ENCODE data around the gene ANKRD39. TPM values are rescaled to one million over a fixed set of nuclear protein-coding genes. Genes with fewer than 3 reads are reported as not detected.

Gene ANKRD39
- polyA plus RNA-seq, 4 donors, result 8.3 to 12.0 (median 9.6) TPM

DNA sequence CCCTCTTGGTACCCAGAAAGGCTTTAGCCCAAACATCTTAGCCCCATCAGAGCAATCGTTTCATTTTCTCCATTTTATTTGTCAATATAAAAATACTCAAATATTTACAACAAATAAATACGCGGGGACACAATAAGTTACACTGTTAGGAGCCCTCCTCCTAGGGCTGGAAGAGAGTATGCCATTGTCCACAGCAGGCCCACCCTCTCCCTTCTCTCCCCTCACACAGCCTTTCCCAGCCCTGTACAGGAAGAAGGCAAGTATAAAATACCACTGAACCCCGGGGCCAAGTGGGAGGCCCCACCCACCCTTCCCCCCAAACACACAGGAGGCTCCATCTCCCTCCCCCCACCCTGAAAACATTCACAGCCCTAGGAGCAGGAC is 1.9 kb upstream of the ANKRD39 start:
- DNase-seq (ENCODE audit: low read depth in 4 of 4, low spot score in 2 of 4), result no peak

DNA sequence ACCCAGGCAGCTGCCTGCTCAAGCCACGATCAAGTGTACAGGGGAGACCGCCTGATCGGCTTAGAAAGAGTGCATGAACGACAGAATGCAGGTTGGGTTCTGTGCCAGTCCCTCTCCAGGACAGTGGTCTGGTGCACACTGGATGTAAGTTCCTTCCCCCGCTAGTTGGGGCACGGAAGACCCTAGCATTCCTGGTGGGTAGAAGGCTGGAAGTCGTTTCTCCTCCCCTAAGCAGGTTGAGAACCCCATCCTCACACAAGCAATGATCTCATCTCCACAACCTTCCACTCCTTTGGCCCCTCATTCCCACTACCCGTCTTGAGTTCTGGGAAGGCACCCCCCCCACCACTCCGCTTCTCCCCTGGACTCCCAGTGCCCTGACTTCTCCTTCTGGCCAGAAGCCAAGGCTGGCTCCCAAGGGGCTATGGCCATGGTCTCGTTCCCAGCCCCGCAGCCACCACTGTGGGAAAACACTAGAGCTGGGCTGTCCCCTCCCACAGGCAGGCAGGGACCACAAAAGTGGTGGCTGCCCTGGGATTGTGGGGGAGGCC is 1.4 kb upstream of the ANKRD39 start:
- no peak for DNase-seq (ENCODE audit: low read depth in 4 of 4, low spot score in 2 of 4)

DNA sequence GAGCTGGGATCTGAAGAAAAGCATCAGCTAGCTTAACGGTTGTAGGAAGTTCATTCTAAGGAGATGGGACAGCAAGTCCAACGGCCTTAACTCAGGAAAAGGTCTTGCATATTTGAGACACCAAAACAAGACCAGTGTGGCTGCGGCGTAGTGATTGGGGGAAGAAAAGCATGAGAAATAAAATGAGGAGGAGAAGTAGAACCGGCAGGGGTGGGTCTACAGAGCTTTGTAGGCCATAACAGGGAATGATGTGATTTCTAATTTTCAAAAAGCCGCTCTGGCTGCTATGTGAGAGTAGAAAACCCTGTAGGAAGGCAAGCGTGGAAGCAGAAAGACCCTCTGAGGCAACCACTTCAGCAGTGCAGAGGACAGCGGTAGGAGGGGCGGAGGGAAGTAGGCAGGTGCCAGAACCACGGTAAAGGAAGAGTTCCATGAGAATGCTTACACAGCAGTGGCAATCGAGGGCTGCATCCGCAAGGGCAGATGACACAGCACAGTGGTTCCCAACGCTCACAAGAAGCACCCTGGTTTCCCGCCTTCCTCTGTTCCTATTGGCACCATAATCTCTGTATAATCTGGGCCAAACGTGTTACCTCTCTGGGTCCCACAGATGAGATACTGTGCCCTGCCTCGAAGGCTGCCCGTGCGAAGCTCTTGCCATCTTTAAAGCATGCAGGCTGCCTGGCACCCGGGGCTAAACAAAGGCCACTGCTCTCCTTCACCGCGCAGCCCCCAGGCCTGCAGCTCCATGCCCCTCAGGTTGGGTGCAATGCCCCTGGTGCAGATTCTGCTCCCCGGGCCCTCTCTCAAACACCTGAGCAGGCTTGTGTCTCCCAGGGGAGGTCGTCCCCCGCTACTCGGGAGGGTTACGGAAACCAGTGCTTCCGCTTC is 795 bp downstream of the ANKRD39 start:
- no peak for DNase-seq (ENCODE audit: low read depth in 4 of 4, low spot score in 2 of 4)

DNA sequence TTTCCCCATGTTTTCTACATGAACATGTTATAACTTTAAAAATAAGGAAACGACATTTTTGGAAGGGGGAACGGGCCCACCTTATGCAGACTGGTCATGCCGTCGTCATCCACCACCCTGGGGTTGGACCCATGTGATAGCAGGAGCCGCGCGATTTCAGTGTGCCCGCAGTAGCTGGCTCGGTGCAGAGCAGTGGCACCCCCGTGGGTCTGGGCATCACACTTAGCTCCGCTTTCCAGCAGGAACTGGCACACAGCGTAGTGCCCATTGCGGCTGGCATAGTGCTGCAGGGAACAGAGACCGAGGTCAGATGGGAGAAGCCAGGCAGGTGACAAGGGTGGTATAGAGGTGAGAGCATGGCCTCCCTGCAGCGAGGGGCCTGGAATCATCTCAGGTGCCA is 4.5 kb downstream of the ANKRD39 start:
- no peak for DNase-seq (ENCODE audit: low read depth in 4 of 4, low spot score in 2 of 4)

DNA sequence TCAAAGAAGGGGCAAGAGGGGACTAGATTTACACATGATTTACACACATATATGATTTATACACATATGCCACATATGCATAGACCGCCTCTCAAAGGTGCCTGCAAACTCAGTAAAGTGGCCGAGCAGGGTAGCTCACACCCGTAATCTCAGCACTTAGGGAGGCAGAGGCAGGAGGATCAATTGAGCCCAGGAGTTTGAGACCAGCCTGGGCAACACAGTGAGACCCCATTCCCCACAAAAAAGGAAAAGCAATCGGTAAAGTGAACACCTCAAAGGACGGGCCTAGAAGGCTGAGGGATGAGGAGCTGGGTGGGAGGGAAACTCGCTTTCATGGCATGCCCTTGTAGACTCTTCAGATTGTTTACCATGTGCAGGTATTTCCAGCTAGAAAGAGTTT is 5.1 kb downstream of the ANKRD39 start:
- no peak for DNase-seq (ENCODE audit: low read depth in 4 of 4, low spot score in 2 of 4)

DNA sequence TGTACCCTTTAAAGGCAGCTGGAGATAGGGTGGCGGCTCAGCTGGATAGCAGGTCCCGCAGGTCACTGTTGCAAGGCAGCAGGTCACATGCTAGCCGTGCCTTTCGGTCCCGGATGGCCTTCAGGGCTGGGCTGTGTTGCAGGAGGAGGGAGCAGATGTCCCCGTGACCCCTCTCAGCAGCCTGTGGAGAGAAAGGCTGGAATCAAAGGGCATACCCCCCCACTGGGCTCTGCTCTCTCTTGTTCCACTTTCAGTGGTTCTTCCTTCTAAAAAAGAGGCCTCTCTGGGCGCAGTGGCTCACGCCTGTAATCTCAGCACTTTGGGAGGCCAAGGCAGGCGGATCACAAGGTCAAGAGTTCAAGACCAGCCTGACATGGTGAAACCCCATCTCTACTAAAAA is 9.6 kb downstream of the ANKRD39 start:
- no peak for DNase-seq (ENCODE audit: low read depth in 4 of 4, low spot score in 2 of 4)

DNA sequence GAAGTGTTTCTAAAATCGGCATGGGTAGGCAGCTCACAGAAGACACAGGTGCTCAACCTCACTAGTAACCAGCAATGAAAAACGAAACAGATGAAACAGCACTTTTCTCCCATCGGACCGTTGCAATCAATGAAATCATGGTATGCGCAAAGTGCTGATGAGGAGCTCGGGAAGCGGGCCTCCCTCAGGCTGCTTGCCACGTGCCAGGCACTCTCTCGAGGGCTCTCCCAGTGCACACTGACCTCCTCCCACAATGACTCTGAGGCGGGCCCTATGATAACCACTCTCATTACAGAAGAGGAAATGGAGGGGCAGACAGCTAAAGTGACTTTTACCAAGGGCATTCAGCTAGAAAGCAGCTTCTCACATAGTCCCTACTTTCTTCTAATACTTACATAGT is 10.2 kb downstream of the ANKRD39 start:
- DNase-seq (ENCODE audit: low read depth in 4 of 4, low spot score in 2 of 4), result no peak

DNA sequence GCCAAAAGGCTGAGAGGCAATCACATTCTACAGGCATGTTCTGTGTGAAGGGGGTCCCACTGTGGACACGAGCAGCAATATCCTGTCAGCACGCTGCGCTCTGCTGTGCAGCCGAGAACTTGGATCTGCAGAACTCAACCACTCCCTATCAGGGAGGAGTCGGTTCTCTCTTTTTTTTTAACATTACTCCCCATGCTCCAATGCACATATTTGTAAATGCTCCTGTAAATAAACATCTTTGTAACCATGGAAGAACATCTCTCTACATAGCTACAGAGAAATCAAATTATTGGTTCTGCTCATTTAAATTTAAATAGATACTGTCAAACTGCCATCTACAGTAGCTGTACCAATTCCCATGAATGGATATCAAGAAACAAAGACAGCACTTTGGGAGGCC is 11.0 kb downstream of the ANKRD39 start:
- no peak for DNase-seq (ENCODE audit: low read depth in 4 of 4, low spot score in 2 of 4)

DNA sequence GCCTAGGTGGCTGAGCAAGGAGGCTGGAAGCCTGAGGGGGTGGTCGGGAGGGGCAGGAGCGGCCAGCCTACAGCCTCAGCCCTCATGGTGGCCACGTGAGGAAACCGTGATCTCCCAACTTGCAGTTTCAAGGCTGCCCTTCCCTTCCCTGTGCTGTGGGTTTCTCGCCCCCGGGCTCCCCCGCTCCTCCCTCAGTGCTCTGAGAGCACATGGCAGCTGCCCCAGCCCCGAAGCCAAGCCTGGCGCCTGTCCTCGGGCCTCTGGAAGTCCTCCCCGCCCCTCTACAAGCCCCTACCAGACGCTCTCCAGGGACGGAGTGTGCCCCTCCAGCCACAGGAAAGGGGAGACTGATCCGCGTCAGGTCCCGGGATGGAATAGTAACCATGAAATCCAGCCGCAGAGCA is 13.4 kb downstream of the ANKRD39 start:
- no peak for DNase-seq (ENCODE audit: low read depth in 4 of 4, low spot score in 2 of 4)

DNA sequence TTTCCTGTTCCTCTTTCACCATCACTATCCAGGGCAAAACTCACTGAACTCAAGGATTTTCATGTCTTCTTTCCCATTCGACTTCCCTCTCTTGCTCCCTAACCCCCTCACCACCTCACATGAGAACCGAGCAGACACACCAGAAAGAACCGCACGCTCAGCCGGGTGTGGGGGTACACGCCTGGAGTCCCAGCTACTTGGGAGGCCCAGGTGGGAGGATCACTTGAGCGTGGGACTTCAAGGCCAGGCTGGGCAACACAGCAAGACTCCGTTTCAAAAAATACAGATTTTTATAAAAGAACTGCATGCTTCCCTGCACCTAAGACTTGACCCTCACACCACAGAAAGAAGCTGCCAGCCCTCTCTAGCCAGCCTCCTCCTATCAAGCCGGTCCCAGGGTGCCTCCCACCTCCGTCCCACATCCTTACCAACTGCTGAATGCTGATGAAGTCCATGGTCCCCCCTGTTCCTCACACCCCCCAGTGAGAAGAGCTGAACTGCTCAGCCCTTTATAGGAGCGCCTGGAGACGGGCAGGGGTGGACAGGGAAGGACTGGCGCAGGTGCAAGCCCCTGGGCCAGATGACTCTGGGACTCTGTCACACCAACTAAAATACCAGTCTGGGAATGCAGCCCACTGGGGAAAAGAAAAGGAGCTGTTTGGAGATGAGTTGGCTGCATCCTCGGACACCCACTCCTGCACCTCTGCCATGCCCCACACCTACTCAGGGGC is 14.1 kb downstream of the ANKRD39 start, which contains the start of gene ANKRD23:
ANKRD23 (minus strand) TSS at position 484 of the 731 bp plus-strand sequence; CDS start at position 455, 29 bp downstream.
- no peak for DNase-seq (ENCODE audit: low read depth in 4 of 4, low spot score in 2 of 4)

DNA sequence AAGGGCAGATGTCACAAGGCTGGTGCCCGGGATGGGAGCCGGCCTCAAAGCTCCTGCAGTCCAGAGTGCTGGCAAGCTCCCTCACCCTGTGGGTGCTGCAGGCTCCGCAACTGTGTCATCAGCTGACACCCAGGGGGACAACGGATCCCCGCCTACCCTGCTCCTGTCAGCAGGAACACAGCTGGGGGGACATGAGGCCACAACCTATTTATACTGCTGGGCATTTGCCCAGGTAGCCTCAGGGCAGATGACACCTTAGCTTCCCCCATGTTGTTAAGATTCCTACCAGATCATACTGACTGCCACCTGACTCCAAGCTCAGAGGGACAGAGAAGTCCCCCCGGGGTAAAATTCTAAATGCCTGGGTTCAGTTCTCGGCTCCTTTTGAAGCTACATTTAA is 15.2 kb downstream of the ANKRD39 start:
- DNase-seq (ENCODE audit: low read depth in 4 of 4, low spot score in 2 of 4), result no peak

DNA sequence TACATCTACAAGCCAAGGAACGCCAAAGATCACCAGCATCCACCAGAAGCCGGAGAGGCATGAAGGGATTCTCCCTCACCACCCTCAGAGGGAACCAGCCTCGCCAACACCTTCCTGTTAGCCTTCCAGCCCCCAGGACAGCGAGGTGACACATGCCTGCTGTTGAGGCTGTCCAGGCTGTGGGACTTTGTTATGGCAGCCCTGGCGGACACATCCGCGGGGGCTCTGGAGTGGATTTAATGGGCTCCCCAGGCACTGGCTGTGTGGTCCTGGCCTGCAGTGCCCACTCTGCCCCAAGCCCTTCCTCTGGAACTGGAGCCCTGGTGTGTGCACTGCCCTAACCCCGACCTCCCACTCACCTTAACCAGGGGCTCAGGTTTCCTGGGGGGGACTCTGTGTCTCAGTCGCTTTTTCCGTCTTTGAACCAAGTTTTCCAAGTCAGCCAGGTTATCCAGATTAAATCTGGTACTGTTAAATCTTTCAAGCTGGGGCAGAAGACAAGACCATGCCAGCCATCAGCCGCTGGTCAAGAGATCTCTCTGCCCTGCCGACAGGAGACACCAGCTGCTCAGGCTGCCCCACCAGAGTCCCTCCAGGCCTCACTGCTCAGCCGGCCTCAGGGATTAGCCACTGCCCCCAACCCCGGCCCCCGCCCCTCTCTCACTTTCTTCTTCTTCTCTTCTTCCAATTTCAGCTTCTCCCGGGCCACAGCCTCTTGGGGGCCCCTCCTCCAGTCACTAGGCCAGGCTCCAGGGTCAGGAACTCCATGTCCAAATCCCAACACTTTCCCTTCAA is 15.9 kb downstream of the ANKRD39 start:
- no peak for DNase-seq (ENCODE audit: low read depth in 4 of 4, low spot score in 2 of 4)

DNA sequence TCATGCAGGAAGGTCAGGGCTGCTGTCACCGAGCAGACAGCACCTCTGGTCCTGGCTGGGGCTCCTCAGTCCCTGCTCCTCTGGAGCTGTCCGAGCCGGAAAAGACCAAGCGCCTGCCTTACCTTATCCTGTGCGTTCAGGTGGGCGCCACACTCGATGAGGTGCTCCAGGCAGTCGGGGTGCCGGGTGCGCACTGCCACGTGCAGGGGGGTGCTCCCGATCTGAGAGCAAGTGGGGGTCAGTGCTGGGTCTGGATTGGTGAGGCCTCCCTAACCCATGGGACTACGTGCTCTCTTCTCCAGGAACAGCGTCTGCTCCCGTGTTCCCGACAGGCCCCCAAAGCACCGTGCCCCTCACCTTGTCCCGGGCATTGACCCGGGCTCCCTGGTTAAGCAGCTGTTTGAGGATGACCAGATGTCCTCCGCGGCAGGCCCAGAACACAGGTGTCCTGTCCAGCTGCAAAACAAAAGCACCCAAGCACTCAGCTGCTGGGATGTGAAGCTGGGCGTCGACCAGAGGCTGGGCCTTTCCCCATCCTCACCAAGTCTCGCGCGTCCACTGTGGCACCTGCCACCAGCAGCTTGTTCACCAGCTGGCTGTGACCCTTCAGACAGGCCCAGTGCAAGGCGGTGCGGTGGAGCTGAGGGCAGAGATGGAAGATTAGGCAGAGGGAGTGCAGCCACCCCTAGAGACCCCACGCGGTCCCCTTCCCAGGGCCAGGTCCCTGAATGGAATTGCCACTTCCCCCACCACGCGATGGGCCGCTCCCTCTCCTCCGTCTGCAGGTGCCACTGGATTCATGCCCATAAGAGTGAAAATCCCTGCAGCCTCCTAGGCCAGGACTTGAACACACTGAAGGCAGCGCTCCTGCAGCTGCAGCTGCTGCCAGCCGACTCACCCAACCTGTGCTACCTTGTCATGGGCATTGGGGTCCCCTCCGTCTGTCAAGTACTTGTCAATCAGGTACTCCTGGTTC is 17.7 kb downstream of the ANKRD39 start:
- DNase-seq (ENCODE audit: low read depth in 4 of 4, low spot score in 2 of 4), result no peak

DNA sequence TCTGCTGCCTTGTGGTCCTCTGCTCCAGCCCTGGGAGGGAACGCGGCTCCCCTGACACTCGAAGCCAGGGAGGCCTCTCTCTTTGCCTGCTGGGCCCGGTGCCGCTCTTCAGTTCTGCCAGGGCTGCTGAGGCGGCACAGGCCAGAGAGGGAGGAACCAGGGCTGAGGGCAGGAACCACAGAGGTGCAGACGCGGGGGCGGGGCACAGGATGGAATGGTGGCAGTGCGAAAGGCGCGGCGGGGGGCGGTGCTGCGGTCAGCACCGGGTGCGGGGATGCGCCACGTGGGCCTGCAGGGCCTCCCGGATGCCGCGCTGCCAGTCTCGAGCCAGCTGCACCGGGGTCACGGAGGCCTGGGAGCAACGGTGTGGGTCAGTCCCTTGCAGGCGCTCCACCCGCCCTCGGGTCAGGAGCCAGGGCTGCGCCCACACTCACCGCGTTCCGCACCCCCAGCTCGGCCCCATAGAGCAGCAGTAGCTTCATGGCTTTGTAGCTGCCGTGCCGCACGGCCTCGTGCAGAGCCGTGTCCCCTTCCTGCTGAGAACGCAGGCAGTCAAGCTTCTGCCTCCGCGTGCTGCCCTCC is 18.4 kb downstream of the ANKRD39 start:
- no peak for DNase-seq (ENCODE audit: low read depth in 4 of 4, low spot score in 2 of 4)

DNA sequence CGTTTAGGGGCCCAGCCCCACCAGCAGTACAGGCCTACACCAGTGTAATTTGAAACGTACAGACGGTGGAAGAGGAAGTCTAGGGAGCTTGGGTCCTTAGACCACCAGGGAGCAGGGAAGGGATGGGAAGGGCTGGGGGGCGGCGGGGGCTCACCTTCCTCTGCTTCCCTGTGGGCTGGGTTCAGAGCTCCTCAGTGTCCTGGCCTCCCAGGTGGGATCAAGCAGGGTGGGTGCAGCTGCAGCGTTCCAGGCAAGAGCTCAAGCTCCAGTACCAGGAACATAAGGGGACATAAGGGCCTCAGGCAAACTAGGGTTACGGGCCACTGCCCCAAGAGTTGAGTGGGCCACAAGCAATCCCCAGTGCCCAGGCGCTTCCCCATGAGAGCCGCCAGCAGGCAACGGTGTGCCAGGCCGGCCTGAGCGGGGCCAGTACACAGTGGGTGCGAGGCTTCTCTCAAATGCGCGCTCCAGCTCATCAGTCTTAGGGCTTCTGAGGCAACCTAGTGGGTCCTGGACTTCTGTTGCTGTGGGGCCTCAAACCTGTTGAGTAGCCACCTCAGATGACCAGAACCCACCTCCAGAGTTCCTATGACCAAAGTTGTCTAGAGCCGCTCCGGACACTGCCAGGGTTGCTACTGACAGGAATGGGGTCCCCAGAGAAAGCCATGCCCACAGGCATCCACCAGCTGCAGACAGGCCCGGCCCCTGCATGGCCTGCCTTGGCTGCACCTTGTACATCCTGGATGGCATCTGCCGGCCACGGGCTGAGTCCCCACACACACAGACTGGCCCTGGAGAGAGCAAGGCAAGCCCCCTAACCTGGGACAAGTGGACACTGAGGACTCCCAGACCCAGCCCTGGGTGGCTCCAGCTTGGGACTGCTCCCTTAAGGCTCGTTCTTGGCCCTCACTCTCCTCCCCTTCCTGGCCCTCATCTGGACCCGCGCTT is 19.2 kb downstream of the ANKRD39 start:
- no peak for DNase-seq (ENCODE audit: low read depth in 4 of 4, low spot score in 2 of 4)

DNA sequence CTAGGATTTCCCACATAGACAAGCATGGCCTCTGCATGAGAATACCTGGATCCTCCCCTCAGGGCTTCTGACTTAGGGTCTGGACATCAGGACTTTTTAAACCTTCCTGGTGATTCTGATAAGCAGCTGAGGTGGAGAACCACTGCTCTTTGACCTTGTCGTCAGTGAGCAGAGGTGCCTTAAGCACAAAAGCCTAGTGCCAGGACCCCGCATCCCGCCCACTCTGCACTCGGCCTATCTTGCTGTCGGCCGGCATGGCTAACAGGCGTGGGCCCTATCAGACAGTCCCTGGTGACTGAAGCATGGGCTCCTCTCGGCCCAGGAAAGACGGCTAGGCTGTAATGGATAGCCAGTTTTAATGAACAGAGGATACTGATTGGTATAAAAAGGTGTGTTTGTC is 20.2 kb downstream of the ANKRD39 start:
- DNase-seq (ENCODE audit: low read depth in 4 of 4, low spot score in 2 of 4), result no peak

DNA sequence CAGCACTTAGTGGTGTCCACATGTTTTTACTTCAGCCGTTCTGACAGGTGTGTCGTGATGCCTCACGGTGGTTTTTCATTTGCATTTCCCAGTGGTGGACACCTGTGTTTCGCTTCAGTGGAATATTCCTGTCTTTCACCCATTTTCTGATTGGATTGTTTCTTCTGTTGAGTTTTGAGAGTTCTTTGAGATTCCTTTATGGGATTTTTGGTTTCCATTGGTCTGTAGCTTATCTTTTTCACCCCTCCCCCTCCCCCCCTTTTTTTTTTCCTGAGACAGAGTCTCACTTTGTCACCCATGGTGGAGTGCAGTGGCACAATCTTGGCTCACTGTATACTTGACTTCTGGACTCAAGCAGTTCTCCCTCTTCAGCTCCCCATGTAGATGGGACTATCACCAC is 22.0 kb downstream of the ANKRD39 start:
- DNase-seq (ENCODE audit: low read depth in 4 of 4, low spot score in 2 of 4), result no peak
